Liver (tissue), 9 donors: ENCODE results near the gene GNAT1. TPM values are rescaled to one million over a fixed set of nuclear protein-coding genes. Genes with fewer than 3 reads are reported as not detected.

Source experiments
- DNase-seq: peaks from one replicate; pipeline ENCODE4 v3.0.0-alpha.2; 2017; ENCODE audit warnings: low spot score
- H3K27ac ChIP-seq, 2 donors: one replicate each; pipeline ENCODE4 v1.7.0; 2013; ENCODE audit warnings: inconsistent platforms in 2 of 2, low read length in 2 of 2, control low read depth in 1 of 2, low read depth in 1 of 2, mild to moderate bottlenecking in 1 of 2
- H3K27me3 ChIP-seq, 4 donors: one replicate each; pipeline versions ENCODE4 v1.6.1 to v1.7.0; 2013; ENCODE audit warnings: low read length in 3 of 4, inconsistent platforms in 1 of 4, mild to moderate bottlenecking in 1 of 4, moderate library complexity in 1 of 4; ENCODE audit not compliant: control insufficient read depth in 4 of 4, insufficient read depth in 4 of 4
- H3K36me3 ChIP-seq, 4 donors: one replicate each; pipeline versions ENCODE4 v1.6.1 to v1.7.0; 2013; ENCODE audit warnings: low read length in 3 of 4, mild to moderate bottlenecking in 3 of 4, low read depth in 1 of 4, moderate library complexity in 1 of 4; ENCODE audit not compliant: control insufficient read depth in 4 of 4, insufficient read depth in 3 of 4
- H3K4me1 ChIP-seq, 4 donors: one replicate each; pipeline versions ENCODE4 v1.6.1 to v1.7.0; 2013; ENCODE audit warnings: low read length in 3 of 4, mild to moderate bottlenecking in 3 of 4, moderate library complexity in 1 of 4; ENCODE audit not compliant: control insufficient read depth in 4 of 4, insufficient read depth in 4 of 4
- H3K4me3 ChIP-seq, 3 donors: one replicate each; pipeline versions ENCODE4 v1.6.1 to v1.7.0; 2013; ENCODE audit warnings: low read length in 3 of 3, control low read depth in 1 of 3, low read depth in 1 of 3, mild to moderate bottlenecking in 1 of 3
- H3K9ac ChIP-seq, 2 donors: one replicate each; pipeline ENCODE4 v1.7.0; 2013; ENCODE audit warnings: low read length in 2 of 2, mild to moderate bottlenecking in 2 of 2, moderate library complexity in 2 of 2, control low read depth in 1 of 2, low read depth in 1 of 2
- H3K9me3 ChIP-seq, 4 donors: one replicate each; pipeline versions ENCODE4 v1.6.1 to v1.7.0; 2013; ENCODE audit warnings: low read length in 3 of 4; ENCODE audit not compliant: control insufficient read depth in 4 of 4
- ATF3 ChIP-seq: IDR thresholded peaks from 2 replicates; pipeline ENCODE4 v1.6.1; 2016; ENCODE audit warnings: antibody characterized with exemption
- EGR1 ChIP-seq, 2 donors: IDR thresholded peaks; 2 replicates each; pipeline ENCODE4 v1.6.1; 2016 to 2018; ENCODE audit warnings: antibody characterized with exemption in 2 of 2, low read depth in 2 of 2
- FOXA1 ChIP-seq: IDR thresholded peaks from 2 replicates; pipeline ENCODE4 v1.6.1; 2016; ENCODE audit warnings: antibody characterized with exemption
- FOXA2 ChIP-seq: IDR thresholded peaks from 2 replicates; pipeline ENCODE4 v1.6.1; 2016; ENCODE audit warnings: antibody characterized with exemption
- GABPA ChIP-seq, 2 donors: IDR thresholded peaks in 1 of 2; conservative IDR thresholded peaks in 1 of 2; 2 replicates each; pipeline ENCODE4 v1.6.1; 2016; ENCODE audit warnings: antibody characterized with exemption in 2 of 2, mild to moderate bottlenecking in 1 of 2, moderate library complexity in 1 of 2
- HNF4A ChIP-seq, 2 donors: conservative IDR thresholded peaks; 2 replicates each; pipeline ENCODE4 v1.6.1; 2016; ENCODE audit warnings: antibody characterized with exemption in 2 of 2, mild to moderate bottlenecking in 2 of 2
- HNF4G ChIP-seq: IDR thresholded peaks from 2 replicates; pipeline ENCODE4 v1.6.1; 2016; ENCODE audit warnings: antibody characterized with exemption
- JUND ChIP-seq, 2 donors: IDR thresholded peaks; 2 replicates each; pipeline ENCODE4 v1.6.1; 2016; ENCODE audit warnings: antibody characterized with exemption in 2 of 2
- NR2F2 ChIP-seq: IDR thresholded peaks from 2 replicates; pipeline ENCODE4 v1.6.1; 2016; ENCODE audit warnings: antibody characterized with exemption
- RAD21 ChIP-seq, 2 donors: IDR thresholded peaks; 2 replicates each; pipeline ENCODE4 v1.6.1; 2016; ENCODE audit warnings: antibody characterized with exemption in 2 of 2, mild to moderate bottlenecking in 2 of 2
- RXRA ChIP-seq, 2 donors: IDR thresholded peaks; 2 replicates each; pipeline ENCODE4 v1.6.1; 2017 to 2018; ENCODE audit warnings: antibody characterized with exemption in 2 of 2, mild to moderate bottlenecking in 1 of 2
- SP1 ChIP-seq: IDR thresholded peaks from 2 replicates; pipeline ENCODE4 v1.6.1; 2018; ENCODE audit warnings: antibody characterized with exemption, mild to moderate bottlenecking
- TAF1 ChIP-seq: conservative IDR thresholded peaks from 2 replicates; pipeline ENCODE4 v1.6.1; 2016; ENCODE audit warnings: antibody characterized with exemption, mild to moderate bottlenecking
- YY1 ChIP-seq: IDR thresholded peaks from 2 replicates; pipeline ENCODE4 v1.6.1; 2016; ENCODE audit warnings: antibody characterized with exemption, mild to moderate bottlenecking
- ZBTB33 ChIP-seq: IDR thresholded peaks from 2 replicates; pipeline ENCODE4 v1.6.1; 2016; ENCODE audit warnings: antibody characterized with exemption
- WGBS: extraction: QIAGEN DNeasy Blood & Tissue Kit; methylation state at CpG from one replicate; pipeline ENCODE4 v1.1.7; 2013; 5-methylcytosine and 5-hydroxymethylcytosine counted together
- polyA plus RNA-seq, 2 donors: library from polyadenylated mRNA; stranded (reverse) in 1 of 2; unstranded in 1 of 2; fragments of 200-250 nt in 1 of 2; fragments of >200 nt in 1 of 2; fragmentation: Nextera tagmentation in 1 of 2; extraction: Ambion mirVana in 1 of 2; gene quantifications; one replicate each; pipeline versions ENCODE4 v1.2.1 to v1.2.3, GENCODE V29; 2013 to 2015
- total RNA-seq, 2 donors: library from RNA; depleted of rRNA; stranded (reverse); fragments of >200 nt; gene quantifications; one replicate each; pipeline ENCODE4 v1.2.3, GENCODE V29; 2014
- TF ChIP-seq, protein P1 (sequence below): fragments of 150-350 bp; IDR thresholded peaks from 2 replicates; pipeline ENCODE4 v1.5.1; 2017; ENCODE audit warnings: improper control_type of control experiment, low read depth, low read length; ENCODE audit not compliant: missing input control
- TF ChIP-seq, protein P2 (sequence below): IDR thresholded peaks from 2 replicates; pipeline ENCODE4 v1.6.1; 2016; ENCODE audit warnings: antibody characterized with exemption
- TF ChIP-seq, protein P3 (sequence below): IDR thresholded peaks from 2 replicates; pipeline ENCODE4 v1.6.1; 2016; ENCODE audit warnings: antibody characterized with exemption, mild to moderate bottlenecking
- donor health status: healthy.
- donor health status: healthy.
- donor health status: healthy.
- donor health status: healthy.
- donor health status: healthy.

The GNAT1 gene
- total and polyA plus RNA-seq, 4 donors: 0.08 TPM; not detected in 3

- H3K9me3 ChIP-seq: no peaks in the 10 kb centered on the region
- TF ChIP-seq GABPA (IDR thresholded peaks at IDR 0.05 in 1 of 2, conservative IDR thresholded peaks at IDR 0.05 in 1 of 2): no peak
- TF ChIP-seq, protein P1, sequence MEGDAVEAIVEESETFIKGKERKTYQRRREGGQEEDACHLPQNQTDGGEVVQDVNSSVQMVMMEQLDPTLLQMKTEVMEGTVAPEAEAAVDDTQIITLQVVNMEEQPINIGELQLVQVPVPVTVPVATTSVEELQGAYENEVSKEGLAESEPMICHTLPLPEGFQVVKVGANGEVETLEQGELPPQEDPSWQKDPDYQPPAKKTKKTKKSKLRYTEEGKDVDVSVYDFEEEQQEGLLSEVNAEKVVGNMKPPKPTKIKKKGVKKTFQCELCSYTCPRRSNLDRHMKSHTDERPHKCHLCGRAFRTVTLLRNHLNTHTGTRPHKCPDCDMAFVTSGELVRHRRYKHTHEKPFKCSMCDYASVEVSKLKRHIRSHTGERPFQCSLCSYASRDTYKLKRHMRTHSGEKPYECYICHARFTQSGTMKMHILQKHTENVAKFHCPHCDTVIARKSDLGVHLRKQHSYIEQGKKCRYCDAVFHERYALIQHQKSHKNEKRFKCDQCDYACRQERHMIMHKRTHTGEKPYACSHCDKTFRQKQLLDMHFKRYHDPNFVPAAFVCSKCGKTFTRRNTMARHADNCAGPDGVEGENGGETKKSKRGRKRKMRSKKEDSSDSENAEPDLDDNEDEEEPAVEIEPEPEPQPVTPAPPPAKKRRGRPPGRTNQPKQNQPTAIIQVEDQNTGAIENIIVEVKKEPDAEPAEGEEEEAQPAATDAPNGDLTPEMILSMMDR: no peak
- no peak for TF ChIP-seq HNF4G
- TF ChIP-seq, protein P2, sequence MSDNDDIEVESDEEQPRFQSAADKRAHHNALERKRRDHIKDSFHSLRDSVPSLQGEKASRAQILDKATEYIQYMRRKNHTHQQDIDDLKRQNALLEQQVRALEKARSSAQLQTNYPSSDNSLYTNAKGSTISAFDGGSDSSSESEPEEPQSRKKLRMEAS: no peak
- TF ChIP-seq SP1: no peak
- no peak for TF ChIP-seq TAF1
- TF ChIP-seq FOXA2: no peak
- TF ChIP-seq NR2F2: no peak
- TF ChIP-seq EGR1 (IDR thresholded peaks at IDR 0.05; ENCODE audit: low read depth in 2 of 2): no peak
- TF ChIP-seq RXRA (IDR thresholded peaks at IDR 0.05): no peak
- TF ChIP-seq JUND (IDR thresholded peaks at IDR 0.05): no peak
- no peak for TF ChIP-seq ATF3
- TF ChIP-seq ZBTB33: no peak
- no peak for TF ChIP-seq HNF4A (conservative IDR thresholded peaks at IDR 0.05)
- TF ChIP-seq YY1: no peak
- TF ChIP-seq, protein P3, sequence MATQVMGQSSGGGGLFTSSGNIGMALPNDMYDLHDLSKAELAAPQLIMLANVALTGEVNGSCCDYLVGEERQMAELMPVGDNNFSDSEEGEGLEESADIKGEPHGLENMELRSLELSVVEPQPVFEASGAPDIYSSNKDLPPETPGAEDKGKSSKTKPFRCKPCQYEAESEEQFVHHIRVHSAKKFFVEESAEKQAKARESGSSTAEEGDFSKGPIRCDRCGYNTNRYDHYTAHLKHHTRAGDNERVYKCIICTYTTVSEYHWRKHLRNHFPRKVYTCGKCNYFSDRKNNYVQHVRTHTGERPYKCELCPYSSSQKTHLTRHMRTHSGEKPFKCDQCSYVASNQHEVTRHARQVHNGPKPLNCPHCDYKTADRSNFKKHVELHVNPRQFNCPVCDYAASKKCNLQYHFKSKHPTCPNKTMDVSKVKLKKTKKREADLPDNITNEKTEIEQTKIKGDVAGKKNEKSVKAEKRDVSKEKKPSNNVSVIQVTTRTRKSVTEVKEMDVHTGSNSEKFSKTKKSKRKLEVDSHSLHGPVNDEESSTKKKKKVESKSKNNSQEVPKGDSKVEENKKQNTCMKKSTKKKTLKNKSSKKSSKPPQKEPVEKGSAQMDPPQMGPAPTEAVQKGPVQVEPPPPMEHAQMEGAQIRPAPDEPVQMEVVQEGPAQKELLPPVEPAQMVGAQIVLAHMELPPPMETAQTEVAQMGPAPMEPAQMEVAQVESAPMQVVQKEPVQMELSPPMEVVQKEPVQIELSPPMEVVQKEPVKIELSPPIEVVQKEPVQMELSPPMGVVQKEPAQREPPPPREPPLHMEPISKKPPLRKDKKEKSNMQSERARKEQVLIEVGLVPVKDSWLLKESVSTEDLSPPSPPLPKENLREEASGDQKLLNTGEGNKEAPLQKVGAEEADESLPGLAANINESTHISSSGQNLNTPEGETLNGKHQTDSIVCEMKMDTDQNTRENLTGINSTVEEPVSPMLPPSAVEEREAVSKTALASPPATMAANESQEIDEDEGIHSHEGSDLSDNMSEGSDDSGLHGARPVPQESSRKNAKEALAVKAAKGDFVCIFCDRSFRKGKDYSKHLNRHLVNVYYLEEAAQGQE: no peak
- no peak for TF ChIP-seq FOXA1
- no peak for TF ChIP-seq RAD21 (IDR thresholded peaks at IDR 0.05)
- peaks cover 13 to 43% (median 33%) of the 10 kb centered on the region in 4 donors for H3K4me1 ChIP-seq
- H3K9ac ChIP-seq: no peak overlapping the region
- no peaks in the 10 kb centered on the region for H3K27me3 ChIP-seq
- no peaks in the 10 kb centered on the region for H3K36me3 ChIP-seq
- DNase-seq: no peak
- H3K4me3 ChIP-seq: no peak overlapping the region
- no peak overlapping the region for H3K27ac ChIP-seq
- 82% methylated on average over 5 of the region's 5 CpGs for WGBS
Observed at GRCh38 chr3:50162034-50162883, 29.2 kb upstream of the GNAT1 start.
